H9 (cell line): Measurements from ENCODE around the gene PARVB. TPM values are rescaled to one million over a fixed set of nuclear protein-coding genes. Genes with fewer than 3 reads are reported as not detected.

ENCODE experiments used
- DNase-seq: peaks from one replicate; pipeline ENCODE4 v3.0.0-alpha.2; 2017
- H2AFZ ChIP-seq: one replicate; pipeline ENCODE4 v1.6.1; 2013; ENCODE audit warnings: mild to moderate bottlenecking, low read length, control low read depth, moderate library complexity
- H2AK5ac ChIP-seq: 2 replicates; pipeline ENCODE4 v1.6.1; 2013; ENCODE audit warnings: low read length, control low read depth, mixed read lengths; ENCODE audit not compliant: insufficient read length
- H2BK120ac ChIP-seq: one replicate; pipeline ENCODE4 v1.6.1; 2013; ENCODE audit warnings: low read depth, mild to moderate bottlenecking, low read length, control low read depth, inconsistent platforms; ENCODE audit not compliant: poor library complexity, severe bottlenecking
- H2BK12ac ChIP-seq: 2 replicates; pipeline ENCODE4 v1.6.1; 2013; ENCODE audit warnings: low read length, control low read depth, mixed read lengths, low read depth; ENCODE audit not compliant: insufficient read length
- H2BK15ac ChIP-seq: 2 replicates; pipeline ENCODE4 v1.6.1; 2013; ENCODE audit warnings: low read depth, low read length, control low read depth
- H2BK20ac ChIP-seq: one replicate; pipeline ENCODE4 v1.6.1; 2013; ENCODE audit warnings: low read depth, mild to moderate bottlenecking, low read length, control low read depth, inconsistent platforms; ENCODE audit not compliant: poor library complexity, severe bottlenecking
- H2BK5ac ChIP-seq: 2 replicates; pipeline ENCODE4 v1.6.1; 2013; ENCODE audit warnings: low read length, control low read depth, mixed read lengths; ENCODE audit not compliant: insufficient read length
- H3K14ac ChIP-seq: 2 replicates; pipeline ENCODE4 v1.6.1; 2013; ENCODE audit warnings: low read length, control low read depth; ENCODE audit not compliant: insufficient read depth
- H3K18ac ChIP-seq: 2 replicates; pipeline ENCODE4 v1.6.1; 2013; ENCODE audit warnings: low read depth, mild to moderate bottlenecking, mixed read lengths, low read length, control low read depth; ENCODE audit not compliant: insufficient read length
- H3K23ac ChIP-seq: 2 replicates; pipeline ENCODE4 v1.6.1; 2013; ENCODE audit warnings: low read length, control low read depth, mixed read lengths, low read depth; ENCODE audit not compliant: insufficient read length
- H3K23me2 ChIP-seq: 2 replicates; pipeline ENCODE4 v1.6.1; 2013; ENCODE audit warnings: low read depth, mild to moderate bottlenecking, mixed read lengths, low read length, control low read depth; ENCODE audit not compliant: insufficient read length, poor library complexity, severe bottlenecking
- H3K27ac ChIP-seq: 2 replicates; pipeline ENCODE4 v1.5.1; 2013; ENCODE audit warnings: low read length, control low read depth, mixed read lengths, low read depth; ENCODE audit not compliant: insufficient read length
- H3K27me3 ChIP-seq: 2 replicates; pipeline ENCODE4 v1.6.1; 2013; ENCODE audit warnings: low read length, control low read depth, inconsistent platforms; ENCODE audit not compliant: insufficient read depth
- H3K4ac ChIP-seq: 2 replicates; pipeline ENCODE4 v1.6.1; 2013; ENCODE audit warnings: low read depth, mild to moderate bottlenecking, control low read depth, inconsistent platforms, low read length, moderate library complexity
- H3K4me1 ChIP-seq: 2 replicates; pipeline ENCODE4 v1.6.1; 2013; ENCODE audit warnings: low read length, control low read depth, inconsistent platforms; ENCODE audit not compliant: insufficient read depth
- H3K4me2 ChIP-seq: 2 replicates; pipeline ENCODE4 v1.6.1; 2013; ENCODE audit warnings: low read length, control low read depth, mixed read lengths; ENCODE audit not compliant: insufficient read length, insufficient read depth
- H3K56ac ChIP-seq: 2 replicates; pipeline ENCODE4 v1.6.1; 2013; ENCODE audit warnings: low read depth, mild to moderate bottlenecking, mixed read lengths, low read length, control low read depth; ENCODE audit not compliant: insufficient read length
- H3K79me1 ChIP-seq: 2 replicates; pipeline ENCODE4 v1.6.1; 2013; ENCODE audit warnings: low read depth, mild to moderate bottlenecking, moderate library complexity, low read length, control low read depth, inconsistent platforms; ENCODE audit not compliant: insufficient read depth, poor library complexity, severe bottlenecking
- H3K79me2 ChIP-seq: 2 replicates; pipeline ENCODE4 v1.6.1; 2013; ENCODE audit warnings: low read length, control low read depth, inconsistent platforms; ENCODE audit not compliant: insufficient read depth
- H3K9ac ChIP-seq: 2 replicates; pipeline ENCODE4 v1.6.1; 2013; ENCODE audit warnings: low read length, control low read depth, mixed read lengths; ENCODE audit not compliant: insufficient read length; ENCODE audit errors: extremely low read depth
- H3K9me3 ChIP-seq: one replicate; pipeline ENCODE4 v1.6.1; 2013; ENCODE audit warnings: low read depth, low read length, inconsistent platforms; ENCODE audit not compliant: control insufficient read depth
- H3T11ph ChIP-seq: one replicate; pipeline ENCODE4 v1.6.1; 2013; ENCODE audit warnings: mild to moderate bottlenecking, low read length, control low read depth, inconsistent platforms
- H4K20me1 ChIP-seq: one replicate; pipeline ENCODE4 v1.6.1; 2013; ENCODE audit not compliant: control insufficient read depth, insufficient read length, insufficient read depth
- H4K5ac ChIP-seq: 2 replicates; pipeline ENCODE4 v1.6.1; 2013; ENCODE audit warnings: low read depth, mild to moderate bottlenecking, mixed read lengths, low read length, control low read depth; ENCODE audit not compliant: insufficient read length
- H4K8ac ChIP-seq: replicated peaks from 2 replicates; pipeline ENCODE4 v1.6.1; 2013; ENCODE audit warnings: low read length, control low read depth, mixed read lengths, low read depth; ENCODE audit not compliant: insufficient read length
- H4K91ac ChIP-seq: 2 replicates; pipeline ENCODE4 v1.6.1; 2013; ENCODE audit warnings: low read depth, mild to moderate bottlenecking, moderate library complexity, mixed read lengths, low read length, control low read depth; ENCODE audit not compliant: insufficient read length
- H3K27ac Mint-ChIP-seq, 3 experiments: 2 replicates in 2 of 3; 3 replicates in 1 of 3; pipeline ENCODE4 v1.8.0; 2020 to 2021; ENCODE audit warnings: mixed read lengths in 3 of 3, mild to moderate bottlenecking in 1 of 3, moderate library complexity in 1 of 3
- H3K27me3 Mint-ChIP-seq: 2 replicates; pipeline ENCODE4 v1.8.0; 2021; ENCODE audit warnings: low read depth, mild to moderate bottlenecking, moderate library complexity, mixed read lengths
- H3K36me3 Mint-ChIP-seq, 3 experiments: 2 replicates in 2 of 3; 3 replicates in 1 of 3; pipeline ENCODE4 v1.8.0; 2020 to 2021; ENCODE audit warnings: low read depth in 3 of 3, mixed read lengths in 3 of 3; ENCODE audit not compliant: insufficient read depth in 1 of 3
- H3K4me1 Mint-ChIP-seq, 2 experiments: 2 replicates each; pipeline ENCODE4 v1.8.0; 2020; ENCODE audit warnings: mixed read lengths in 2 of 2
- H3K4me3 Mint-ChIP-seq, 2 experiments: 2 replicates in 1 of 2; 3 replicates in 1 of 2; pipeline ENCODE4 v1.8.0; 2020 to 2021; ENCODE audit warnings: mild to moderate bottlenecking in 2 of 2, mixed read lengths in 2 of 2, moderate library complexity in 1 of 2
- H3K9me3 Mint-ChIP-seq, 2 experiments: 2 replicates in 1 of 2; 3 replicates in 1 of 2; pipeline ENCODE4 v1.8.0; 2020; ENCODE audit warnings: mild to moderate bottlenecking in 2 of 2, mixed read lengths in 2 of 2, moderate library complexity in 1 of 2
- CTCF ChIP-seq: fragments of 200-600 bp; sonication (generic); conservative IDR thresholded peaks from 3 replicates; pipeline ENCODE4 v1.8.0; 2021; ENCODE audit warnings: antibody characterized with exemption, mild to moderate bottlenecking
- WGBS: extraction: QIAGEN DNeasy Blood & Tissue Kit; methylation state at CpG from one replicate; pipeline ENCODE4 v1.1.7; 2013; ENCODE audit warnings: missing lambda C conversion rate, low lambda C conversion rate, mixed read lengths; ENCODE audit not compliant: insufficient read length; ENCODE audit errors: extremely low coverage; 5-methylcytosine and 5-hydroxymethylcytosine counted together
- total RNA-seq: library from RNA; stranded (reverse); gene quantifications from 2 replicates; pipeline ENCODE4 v1.2.1, GENCODE V29; 2021

The PARVB gene
- total RNA-seq, 1 experiment from 2014 or later: 15.6 TPM

GRCh38 chr22:44026630-44027511, 2.8 kb downstream of the PARVB start:
- no peak overlapping the region for H2AK5ac ChIP-seq
- WGBS: no CpG with 5 or more reads among the region's 28 CpGs
- no peaks in the 10 kb centered on the region; the same call in 1 of the 2 replicates for H3K4me1 ChIP-seq
- Mint-ChIP-seq H3K27ac (peak overlapping the region in 2 of 3 experiments; percentile 22 to 37; a peak in 2 of 7 replicates), H3K9me3 (no peaks in the 10 kb centered on the region; a peak in 1 of 5 replicates), H3K27me3 (peaks cover 12% of the 10 kb centered on the region), H3K4me1 (peaks cover 26 to 28% of the 10 kb centered on the region in 2 experiments), H3K36me3 (no peaks in the 10 kb centered on the region), H3K4me3 (no peak overlapping the region; a peak in 1 of 5 replicates)
- no peak overlapping the region for H4K8ac ChIP-seq
- no peak overlapping the region for H2BK15ac ChIP-seq
- H4K20me1 ChIP-seq: no peaks in the 10 kb centered on the region
- peaks cover 8% of the 10 kb centered on the region for H3K23me2 ChIP-seq
- H3K9ac ChIP-seq: no peak overlapping the region
- H2BK120ac ChIP-seq: no peak overlapping the region
- H3K27me3 ChIP-seq: no peaks in the 10 kb centered on the region
- no peak overlapping the region for H3K18ac ChIP-seq
- H2BK12ac ChIP-seq: no peak overlapping the region
- DNase-seq: no peak
- H3K79me1 ChIP-seq: no peaks in the 10 kb centered on the region
- H2AFZ ChIP-seq: no peak overlapping the region
- TF ChIP-seq CTCF: no peak
- H3K23ac ChIP-seq: no peak overlapping the region
- H4K5ac ChIP-seq: no peak overlapping the region
- H3K56ac ChIP-seq: no peak overlapping the region
- no peak overlapping the region for H3T11ph ChIP-seq
- H3K4ac ChIP-seq: no peak overlapping the region
- H3K79me2 ChIP-seq: no peaks in the 10 kb centered on the region
- no peak overlapping the region for H2BK5ac ChIP-seq
- no peak overlapping the region for H3K14ac ChIP-seq
- no peak overlapping the region for H4K91ac ChIP-seq
- H3K9me3 ChIP-seq: no peaks in the 10 kb centered on the region
- no peak overlapping the region for H3K27ac ChIP-seq
- no peak overlapping the region for H3K4me2 ChIP-seq
- H2BK20ac ChIP-seq: no peak overlapping the region
